Body of pancreas (tissue), 4 donors: ENCODE results near the gene NDP.

Experiments
- POLR2A ChIP-seq, 3 donors: fragments of 450-650 bp; IDR thresholded peaks; one replicate each; pipeline ENCODE4 v1.6.1; 2016; ENCODE audit warnings: antibody characterized with exemption in 3 of 3, mild to moderate bottlenecking in 2 of 3
- TF ChIP-seq, protein P1 (sequence below), 7 experiments: fragments of 450-650 bp in 4 of 7; fragments of 200-600 bp in 3 of 7; sonication (generic) in 3 of 7; IDR thresholded peaks; one replicate each; pipeline ENCODE4 v1.5.1; 2016 to 2019; ENCODE audit warnings: antibody characterized with exemption in 7 of 7

- TF ChIP-seq, protein P1, sequence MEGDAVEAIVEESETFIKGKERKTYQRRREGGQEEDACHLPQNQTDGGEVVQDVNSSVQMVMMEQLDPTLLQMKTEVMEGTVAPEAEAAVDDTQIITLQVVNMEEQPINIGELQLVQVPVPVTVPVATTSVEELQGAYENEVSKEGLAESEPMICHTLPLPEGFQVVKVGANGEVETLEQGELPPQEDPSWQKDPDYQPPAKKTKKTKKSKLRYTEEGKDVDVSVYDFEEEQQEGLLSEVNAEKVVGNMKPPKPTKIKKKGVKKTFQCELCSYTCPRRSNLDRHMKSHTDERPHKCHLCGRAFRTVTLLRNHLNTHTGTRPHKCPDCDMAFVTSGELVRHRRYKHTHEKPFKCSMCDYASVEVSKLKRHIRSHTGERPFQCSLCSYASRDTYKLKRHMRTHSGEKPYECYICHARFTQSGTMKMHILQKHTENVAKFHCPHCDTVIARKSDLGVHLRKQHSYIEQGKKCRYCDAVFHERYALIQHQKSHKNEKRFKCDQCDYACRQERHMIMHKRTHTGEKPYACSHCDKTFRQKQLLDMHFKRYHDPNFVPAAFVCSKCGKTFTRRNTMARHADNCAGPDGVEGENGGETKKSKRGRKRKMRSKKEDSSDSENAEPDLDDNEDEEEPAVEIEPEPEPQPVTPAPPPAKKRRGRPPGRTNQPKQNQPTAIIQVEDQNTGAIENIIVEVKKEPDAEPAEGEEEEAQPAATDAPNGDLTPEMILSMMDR (IDR thresholded peaks at IDR 0.05), result no peak
- TF ChIP-seq POLR2A (IDR thresholded peaks at IDR 0.05), result no peak
Measured at GRCh38 chrX:44003975-44004374, 30.8 kb upstream of the NDP start.
